ENCODE measurements around the gene KLC4.
A peak's percentile ranks its signal among the peaks of the same experiment; 100 is the strongest.

The KLC4 gene

DNA sequence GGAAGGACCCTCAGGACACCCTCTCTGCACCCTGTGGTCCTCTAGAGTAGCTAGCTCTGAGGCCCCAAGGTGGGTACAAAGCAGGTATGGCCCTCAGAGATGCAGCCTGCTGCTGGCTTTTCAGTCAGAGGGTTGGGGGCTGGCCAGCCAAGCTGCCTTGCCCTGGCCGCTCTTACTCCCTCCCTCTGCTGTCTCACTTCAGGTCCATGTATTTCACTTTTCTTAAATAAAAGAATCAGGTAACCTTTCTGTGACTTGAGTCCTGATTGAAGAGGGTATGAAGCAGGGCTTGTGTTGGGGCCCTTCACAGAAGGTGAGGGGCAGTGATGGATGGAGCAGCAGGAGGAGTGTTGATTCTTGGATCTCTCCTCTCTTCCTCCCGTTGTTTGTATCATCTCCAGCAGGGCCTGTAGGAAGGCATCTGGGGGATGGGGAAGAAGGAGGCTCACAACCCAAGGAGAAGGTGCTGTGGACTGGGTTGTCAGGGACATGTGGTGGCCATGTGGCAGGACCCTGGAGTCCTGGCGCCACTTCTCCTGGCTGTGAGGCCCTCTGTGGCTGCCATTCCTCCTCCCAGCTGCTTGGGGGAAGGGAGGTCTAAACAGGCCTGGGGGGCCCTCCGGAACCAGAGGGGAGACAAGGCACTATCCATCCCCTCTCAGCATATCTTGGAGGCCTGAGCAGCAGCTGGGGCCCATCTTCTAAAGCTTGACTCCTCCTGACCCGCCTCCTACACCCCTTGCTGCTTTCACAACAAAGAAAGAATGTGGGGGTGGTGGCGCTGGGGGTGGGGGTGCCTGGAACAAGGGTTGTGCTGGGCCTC, 15.6 kb downstream of the KLC4 start:
- peak; percentile 84 for DNase-seq

DNA sequence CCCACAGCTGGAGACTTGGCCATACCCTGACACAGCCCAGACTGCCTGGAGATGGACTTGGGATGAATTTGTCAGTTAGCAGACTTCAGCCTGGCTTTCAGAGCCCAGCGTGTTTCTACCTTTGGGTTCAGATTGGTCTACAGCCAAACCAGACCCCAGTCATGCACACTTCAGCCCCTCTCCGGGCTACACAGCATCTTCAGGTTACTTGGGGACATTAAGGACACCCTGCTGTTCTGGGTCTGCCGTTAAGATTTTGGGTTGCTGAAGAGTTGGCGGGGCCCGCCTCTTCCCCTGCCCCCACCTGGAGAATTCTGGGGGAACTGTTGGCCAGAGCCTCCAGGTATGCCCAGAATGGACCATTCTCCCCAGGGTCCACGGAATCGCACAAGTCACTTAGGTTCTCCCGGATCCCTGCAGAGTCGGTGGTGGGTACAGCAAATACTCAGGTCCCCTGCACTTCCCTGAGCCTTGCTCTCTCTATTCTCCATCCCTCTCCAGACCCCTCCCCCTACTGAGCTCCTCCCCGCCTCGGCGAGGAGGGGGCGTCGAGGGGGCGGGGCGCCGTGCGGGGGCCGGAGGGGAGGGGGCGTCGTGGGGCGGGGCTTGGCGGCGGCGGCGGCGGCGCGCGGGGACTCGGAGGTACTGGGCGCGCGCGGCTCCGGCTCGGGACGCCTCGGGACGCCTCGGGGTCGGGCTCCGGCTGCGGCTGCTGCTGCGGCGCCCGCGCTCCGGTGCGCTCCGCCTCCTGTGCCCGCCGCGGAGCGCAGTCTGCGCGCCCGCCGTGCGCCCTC, 16.4 kb downstream of the KLC4 start, which contains the start of gene PTK7:
PTK7 (plus strand) TSS at position 645 of the 794 bp plus-strand sequence. CDS start 175 bp downstream, outside the sequence.
- peak; percentile 41 for DNase-seq

DNA sequence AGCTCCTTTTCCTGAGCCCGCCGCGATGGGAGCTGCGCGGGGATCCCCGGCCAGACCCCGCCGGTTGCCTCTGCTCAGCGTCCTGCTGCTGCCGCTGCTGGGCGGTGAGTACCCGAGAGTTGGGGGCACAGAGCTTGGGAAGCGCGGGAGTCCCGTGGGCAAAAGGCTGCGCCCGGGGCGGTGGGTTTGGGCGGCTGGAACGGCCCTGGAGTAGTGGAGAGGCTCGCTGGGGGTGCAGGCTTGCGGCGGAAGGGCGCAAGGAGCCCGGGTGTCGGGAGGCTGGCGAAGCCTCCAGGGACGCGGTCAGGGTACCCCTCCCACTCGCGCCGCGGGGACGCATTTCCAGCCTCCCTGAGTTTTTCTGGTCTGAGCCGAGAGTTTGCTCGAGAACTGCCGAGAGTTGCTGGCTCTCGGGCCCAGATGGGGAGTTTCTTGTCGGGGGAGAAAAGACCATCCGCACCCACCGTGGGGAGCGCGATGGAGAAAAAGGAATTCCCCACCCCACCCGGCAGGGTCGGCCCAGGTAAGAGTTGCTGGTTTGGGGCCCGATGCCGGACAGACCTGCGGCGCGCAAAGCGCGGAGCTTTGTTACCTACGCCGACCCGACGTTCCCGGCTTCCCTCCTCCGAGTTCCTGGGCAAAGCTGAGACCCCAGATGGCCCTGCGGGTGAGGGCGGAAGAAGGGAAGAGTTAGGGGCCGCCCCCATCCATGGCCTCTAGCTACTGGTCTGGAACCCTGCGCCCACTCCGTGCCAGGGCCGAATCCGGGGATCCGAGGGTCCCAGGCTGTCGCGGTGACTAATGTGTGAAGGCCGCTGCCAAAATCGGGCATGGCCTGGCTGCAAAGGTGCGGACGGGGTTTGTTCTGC, 17.3 kb downstream of the KLC4 start:
- peak; percentile 17 for DNase-seq

DNA sequence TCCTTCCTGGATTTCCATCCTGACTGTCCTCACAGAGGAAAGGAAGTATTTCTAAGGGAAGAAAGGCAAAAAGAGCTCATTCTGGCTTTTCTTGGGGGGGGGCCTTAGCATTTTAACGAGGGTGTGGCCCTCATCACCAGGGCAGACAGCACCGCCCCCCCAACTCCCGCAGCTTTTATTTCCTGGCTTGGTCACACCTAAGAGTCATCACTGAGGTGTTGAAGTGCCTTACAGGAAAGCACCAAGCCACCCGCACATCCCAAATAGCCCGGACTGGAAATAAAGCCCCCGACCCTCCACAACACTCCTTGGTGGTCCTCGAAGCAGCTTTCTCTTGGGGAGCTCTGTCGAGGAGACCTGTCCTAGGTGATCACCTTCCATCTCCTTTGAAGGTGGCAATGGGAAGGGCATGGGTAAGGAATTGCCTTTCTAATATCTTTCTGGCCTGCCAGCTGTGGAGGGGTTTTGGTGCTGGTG, 17.9 kb downstream of the KLC4 start:
- no peak for DNase-seq

DNA sequence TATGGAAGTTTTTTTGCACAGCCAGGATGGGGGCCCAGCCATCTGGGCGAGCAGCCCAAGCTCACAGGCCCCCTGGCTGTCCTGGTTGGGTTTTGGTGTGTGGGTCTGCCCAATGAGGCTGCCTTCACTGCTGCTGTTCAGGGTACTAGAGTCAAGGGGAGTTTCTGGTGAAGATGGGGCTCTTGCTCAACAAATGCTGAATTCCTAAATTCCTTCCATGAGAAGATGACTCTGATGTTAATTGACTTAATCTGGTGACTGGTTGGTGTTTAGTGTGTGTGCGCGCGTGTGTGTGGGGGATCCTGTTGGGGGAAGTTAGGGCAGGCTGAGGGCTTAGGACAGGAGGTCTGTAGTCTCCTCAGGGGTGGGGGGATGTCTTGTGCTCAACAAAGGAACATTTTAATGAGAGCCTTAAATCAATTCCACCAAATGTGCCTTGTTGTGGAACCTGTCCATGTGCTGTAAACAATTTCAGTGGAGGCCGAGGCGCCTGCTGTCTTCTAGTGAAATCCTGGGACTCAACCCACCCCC, 18.6 kb downstream of the KLC4 start:
- peak; percentile 41 for DNase-seq

DNA sequence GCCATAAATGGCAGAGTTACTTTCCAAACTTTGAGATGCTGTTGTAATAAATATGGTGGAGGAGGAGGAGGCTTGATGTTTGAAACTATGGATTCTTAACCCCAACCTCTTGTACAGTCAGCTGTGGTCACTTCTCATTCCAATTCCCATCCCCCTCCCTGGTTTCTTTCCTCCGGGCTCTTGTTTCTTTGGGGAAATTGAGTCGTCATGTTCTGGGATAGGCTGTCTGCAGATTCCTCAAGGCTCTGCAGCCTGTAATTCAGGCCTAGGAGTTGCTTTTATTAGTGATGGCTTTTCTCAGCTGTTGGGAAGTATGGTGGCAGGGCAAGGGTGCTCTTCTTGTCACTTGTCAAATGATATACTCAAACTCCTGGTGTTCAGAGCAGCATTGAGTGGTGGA, 19.3 kb downstream of the KLC4 start:
- DNase-seq: no peak

DNA sequence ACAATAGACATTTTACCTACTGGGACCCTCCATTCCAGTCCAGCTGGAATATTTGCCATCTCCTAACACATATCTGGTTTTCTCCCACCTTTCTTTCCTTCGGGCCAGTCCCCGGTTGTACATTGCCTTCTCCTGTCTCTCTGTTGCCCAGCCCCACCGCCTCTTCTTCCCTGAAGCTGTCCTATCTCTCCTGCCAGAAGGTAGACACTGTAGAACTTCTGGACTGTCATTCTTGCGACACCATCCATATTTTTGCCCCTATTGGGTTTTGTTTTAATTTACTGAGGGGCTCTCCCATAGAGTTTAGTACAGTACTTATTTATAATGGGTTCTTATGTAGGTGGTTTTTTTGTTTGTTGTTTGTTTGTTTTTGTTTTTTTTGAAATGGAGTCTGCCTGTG, 21.6 kb downstream of the KLC4 start:
- DNase-seq: no peak

DNA sequence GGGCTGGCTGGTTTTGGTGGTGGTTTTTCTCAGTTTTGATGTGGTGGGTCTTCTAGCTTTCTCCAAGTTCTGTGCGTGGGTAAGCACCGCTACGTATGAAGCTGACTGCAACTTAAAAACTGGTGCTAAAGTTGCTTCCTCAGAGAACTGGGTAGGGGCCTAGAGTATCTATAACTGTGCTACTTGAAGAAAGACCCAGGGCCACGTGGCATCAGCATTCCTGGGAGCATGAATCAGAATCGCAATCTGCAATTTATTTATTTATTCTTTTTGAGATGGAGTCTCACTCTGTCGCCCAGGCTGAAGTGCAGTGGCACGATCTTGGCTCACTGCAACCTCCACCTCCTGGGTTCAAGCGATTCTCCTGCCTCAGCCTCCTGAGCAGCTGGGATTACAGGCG, 22.5 kb downstream of the KLC4 start:
- peak; percentile 28 for DNase-seq

DNA sequence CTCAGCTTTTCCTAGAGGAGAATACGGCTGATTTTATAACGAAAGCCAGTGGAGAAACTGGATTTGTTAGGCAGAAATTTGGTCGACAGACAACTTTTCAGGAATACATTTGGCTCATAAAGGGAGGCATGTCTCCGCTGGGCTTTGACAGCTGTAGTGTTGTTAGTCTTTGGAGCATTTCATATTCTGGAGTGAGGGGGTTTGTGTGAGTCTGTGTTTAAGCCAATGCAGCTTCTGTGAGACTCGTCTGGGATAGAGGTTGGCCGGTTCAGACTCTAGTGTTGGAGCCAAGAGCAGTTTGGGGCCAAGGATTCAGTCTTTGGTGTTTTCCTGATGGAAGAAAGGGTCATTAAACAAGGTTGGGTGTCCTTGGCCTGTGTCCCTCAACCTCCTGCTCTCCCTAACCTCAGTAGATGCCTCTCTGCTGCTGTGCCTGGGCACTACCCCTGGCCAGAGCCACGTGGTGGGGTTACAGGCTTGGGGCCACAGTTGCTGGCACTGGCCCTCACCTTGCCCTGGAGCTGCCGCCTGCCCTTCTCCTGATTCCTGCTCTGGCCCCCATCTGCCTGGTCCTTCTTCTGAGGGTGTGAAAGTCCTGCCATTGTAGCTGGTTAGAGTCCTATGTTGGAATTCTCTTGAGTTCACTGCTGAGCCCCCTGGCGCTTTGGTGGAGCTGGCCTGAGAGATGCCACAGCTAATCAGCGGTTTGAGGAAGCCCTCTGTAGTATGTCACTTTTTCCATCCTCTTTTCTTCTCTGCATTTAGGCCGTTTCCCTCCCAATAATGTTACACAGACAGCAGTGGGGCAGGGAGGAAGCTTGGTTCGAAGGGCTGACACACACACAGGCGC, 23.6 kb downstream of the KLC4 start:
- no peak for DNase-seq

DNA sequence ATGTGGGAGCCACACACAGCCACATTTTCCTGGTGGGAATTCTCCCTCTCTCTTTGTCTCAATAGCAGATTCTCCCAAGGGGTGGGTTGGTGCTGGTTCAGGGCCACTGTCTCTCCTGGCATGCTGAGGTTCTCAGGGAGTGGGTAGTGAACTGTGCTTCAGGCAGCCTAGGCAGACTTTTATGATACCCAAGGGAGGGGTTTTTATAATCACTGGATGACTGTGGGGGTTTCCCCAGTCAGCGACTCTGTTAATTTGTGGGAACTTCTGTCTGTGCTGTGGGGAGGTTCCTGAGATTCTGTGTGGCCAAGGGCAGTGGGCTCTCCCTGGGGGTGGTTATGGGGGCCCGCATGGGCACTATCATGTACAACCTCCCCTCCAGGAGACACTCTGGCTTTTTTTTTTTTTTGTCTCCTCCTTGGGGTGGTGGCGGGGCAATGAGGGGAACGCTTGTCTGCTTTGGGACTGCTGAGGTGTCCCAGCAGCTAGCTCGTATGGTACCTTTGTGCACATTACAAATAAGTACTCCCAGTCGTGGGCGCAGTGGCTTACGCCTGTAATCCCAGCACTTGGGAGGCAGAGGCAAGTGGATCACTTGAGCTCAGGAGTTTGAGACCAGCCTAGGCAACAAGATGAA, 26.7 kb downstream of the KLC4 start:
- DNase-seq: no peak

DNA sequence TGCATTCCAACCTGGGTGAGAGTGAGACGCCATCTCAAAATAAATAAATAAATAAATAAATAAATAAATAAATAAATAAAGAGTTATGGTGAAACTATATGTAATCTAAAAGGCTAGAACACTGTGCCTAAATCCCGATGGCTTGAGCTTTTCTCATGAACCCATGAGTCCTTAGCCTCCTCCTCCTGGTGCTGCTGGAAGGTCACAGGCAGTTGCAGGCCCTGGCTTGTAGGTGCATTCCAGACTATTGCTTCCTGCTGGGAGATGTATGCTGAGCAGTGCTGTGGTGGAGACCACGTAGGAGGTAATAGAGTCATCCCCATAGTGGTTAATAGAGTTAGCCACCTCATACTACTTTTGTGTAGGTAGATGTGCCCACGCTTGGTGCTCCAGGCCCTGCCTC, 29.2 kb downstream of the KLC4 start:
- no peak for DNase-seq

DNA sequence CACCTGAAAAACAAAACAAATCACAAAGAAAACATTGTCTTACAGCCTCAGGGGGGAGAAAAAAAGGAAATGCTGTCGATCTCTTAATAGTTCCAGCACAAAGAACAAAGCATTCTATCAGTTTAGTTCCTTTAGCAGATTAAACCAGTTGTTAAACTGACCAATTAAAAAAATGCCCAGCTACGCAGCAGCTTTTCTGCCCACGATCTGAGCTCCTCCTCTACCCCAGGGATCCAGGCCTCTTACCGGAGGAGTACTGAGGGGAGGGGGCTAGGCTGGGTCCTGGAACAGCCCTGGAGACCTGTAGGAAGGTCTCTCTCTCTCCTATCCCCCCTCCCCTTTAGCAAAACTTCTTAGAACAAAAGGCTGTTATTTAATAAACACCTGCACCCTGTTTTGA, 30.0 kb downstream of the KLC4 start:
- DNase-seq: no peak

DNA sequence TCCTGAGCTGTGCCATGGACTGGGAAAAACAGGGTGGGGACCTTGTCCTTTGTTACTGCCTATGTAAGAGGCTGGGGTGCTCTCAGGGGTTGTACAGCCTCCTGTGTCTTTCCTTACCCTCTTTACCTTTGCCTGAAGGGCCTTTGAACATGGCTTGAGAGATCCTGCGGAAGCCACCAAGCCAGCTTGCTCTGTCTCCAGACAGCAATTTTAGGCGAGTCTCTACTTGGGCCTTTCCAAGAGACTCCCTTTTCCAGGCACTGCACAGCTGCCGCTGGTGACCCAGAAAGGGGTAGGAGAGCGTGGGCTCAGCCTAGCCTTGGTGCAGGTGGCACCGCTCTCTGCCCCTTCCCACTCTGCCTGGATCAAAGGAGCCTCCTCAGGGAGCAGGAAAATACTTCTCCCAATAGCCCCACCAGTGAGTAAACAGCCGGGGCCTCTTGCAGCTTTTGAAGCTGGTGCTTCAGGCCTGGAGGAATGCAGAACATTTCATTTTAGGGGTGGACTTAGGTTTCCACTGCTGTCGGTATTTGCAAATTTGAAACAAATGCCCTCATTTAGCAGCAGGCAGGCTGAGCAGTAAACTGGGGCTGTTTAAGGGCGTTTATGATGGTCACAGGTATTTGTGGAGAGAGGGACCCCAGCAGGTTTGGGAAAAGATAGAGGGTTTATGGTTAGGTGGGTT, 30.6 kb downstream of the KLC4 start:
- no peak for DNase-seq

DNA sequence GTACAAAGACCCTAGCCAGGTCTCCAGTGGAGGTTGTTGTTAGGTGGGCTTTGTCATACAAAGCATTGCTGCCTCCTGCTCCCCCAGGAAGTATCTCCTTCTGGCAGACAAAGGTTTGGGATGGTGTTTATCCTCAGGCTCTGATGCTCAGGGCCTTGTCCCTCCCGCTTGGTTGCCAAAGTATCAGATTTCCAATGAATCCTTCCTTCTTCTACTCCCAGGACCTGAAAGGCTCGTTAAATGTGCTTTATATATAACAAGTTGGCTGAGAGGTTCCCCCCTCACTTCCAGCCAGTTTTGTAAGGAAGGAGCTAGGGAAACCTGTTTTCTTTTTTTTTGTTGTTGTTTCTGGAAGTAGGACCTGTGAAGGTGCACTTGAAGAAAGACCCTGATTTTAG, 31.1 kb downstream of the KLC4 start:
- DNase-seq: no peak

DNA sequence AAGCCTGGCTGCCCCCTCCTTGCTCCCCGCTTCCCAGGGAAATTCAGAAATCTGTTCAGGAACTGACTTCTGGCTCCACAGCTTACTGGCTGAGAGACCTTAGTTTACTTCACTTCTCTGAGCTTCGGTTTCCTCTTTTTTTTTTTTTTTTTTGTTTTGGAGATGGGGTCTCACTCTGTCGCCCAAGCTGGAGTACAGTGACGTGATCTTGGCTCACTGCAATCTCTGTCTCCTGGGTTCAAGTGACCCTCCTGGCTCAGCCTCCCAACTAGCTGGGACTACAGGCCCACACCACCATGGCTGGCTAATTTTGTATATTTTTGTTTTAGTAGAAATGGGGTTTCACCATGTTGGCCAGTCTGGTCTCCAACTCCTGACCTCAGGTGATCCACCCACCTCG, 31.6 kb downstream of the KLC4 start:
- DNase-seq: no peak

DNA sequence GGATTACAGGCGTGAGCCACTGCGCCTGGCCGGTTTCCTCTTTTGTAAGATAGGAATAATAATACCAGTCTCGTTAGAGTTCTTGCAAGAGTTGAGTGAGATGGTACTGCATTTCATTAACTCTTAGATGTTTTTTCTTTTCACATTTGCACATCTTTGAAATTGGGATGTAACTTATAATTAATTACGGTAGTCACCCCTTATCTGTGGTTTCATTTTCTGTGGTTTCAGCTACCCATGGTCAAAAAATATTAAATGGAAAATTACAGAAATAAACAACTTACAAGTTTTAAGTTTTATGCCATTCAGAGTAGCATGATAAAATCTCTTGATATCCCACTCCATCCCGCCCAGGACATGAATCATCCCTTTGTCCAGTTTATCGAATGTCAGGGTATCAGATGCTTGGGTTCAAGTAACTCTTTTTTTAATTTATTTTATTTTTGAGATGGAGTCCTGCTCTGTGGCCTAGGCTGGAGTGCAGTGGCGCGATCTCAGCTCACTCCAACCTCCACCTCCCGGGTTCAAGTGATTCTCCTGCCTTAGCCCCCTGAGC, 32.1 kb downstream of the KLC4 start:
- DNase-seq: no peak

DNA sequence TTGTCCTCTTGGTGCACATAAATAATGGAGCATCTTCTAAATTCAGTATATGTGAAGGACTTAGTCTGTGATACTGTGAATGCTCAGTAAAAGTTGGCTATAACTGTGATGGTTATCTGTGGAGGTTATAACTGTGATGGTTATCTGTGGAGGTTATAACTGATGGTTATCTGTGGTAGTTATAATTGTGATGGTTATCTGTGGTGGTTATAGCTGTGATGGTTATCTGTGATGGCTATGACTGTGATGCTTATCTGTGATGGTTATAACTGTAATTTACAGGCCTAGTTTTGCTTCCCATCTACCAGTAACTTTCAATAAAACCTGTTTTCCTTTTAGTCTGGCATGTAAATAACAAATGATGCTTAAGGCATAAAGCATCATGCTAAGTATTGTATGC, 33.2 kb downstream of the KLC4 start:
- DNase-seq: no peak

DNA sequence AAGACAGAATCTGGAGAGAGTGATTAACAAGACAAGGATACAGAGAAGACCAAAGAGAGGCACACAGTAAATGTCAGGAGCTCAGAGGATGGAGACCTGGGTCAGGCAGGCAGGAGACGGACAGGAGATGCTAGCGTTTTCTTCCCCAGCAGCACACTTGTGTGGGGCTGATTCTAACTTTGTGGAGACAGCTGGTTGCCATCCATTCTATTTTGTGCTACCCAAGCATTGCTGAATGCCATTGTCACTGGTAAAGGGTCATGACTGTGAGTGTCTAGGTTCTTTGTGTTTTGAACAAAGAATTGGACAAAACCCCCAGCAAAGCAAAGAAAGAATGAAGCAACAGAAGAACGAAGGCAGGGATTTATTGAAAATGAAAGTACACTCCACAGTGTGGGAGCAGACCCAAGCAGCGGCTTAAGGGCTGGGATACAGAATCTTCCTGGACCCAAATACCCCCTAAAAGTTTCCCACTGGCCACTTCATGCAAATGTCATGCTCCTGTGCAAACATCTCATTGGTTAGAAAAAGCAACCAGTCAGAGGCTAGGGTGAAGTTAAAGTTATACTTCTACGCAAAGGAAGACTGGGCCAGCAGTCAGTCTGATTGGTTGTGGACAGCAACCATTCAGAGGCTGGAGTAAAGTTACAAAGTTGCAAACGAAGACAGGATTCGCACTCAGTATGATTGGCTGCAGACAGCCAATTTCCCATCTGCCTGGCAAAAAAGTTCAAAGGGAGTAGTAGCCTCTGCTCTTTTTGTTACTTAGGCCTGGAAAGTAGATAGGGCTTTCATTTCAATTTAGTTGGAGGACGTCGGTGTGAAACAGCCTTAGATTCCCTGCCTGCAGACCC, 34.2 kb downstream of the KLC4 start:
- DNase-seq: peak; percentile 86

DNA sequence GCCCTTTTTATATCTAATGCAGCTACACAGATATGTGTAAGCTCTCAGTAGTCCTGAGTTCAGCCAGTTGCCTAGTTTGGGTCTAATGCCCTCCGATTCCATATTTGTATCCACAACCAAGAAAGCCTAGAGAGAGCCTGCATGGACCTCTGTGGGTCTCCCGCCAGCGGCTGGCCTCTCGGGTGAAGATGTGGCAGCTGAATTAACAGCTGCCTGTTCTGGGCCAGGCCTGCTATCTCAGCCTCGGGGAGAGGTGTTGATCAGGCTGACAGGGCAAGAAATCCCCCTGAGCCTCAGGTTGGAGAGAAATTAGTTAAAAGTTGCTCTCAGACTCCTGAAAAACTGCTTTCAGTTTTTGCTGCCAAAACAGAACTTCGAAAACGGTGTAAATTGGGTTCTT, 36.5 kb downstream of the KLC4 start:
- no peak for DNase-seq

Data from HCEC 1CT (cell line).